HG02981 (cell line): ENCODE data around the gene APOBEC3B.
A peak's percentile ranks its signal among the peaks of the same experiment; 100 is the strongest.
"Not testable (repeated sequence)": the region's sequence is repeated elsewhere in the genome, so short reads cannot be mapped to it uniquely, and the experiment has no call there.

ENCODE experiments used
- ATAC-seq: cut with Tn5 transposase; IDR thresholded peaks from one replicate; pipeline ENCODE4 v1.9.1; 2021; ENCODE audit warnings: mild to moderate bottlenecking, moderate library complexity; ENCODE audit not compliant: unreplicated experiment

APOBEC3B gene

GRCh38 chr22:38981992-38982927 lies at the start of gene APOBEC3B:
Gene APOBEC3B (plus strand): TSS chr22:38982347. CDS start chr22:38982454, 107 bp downstream.
- ATAC-seq, result no peak

- no peak for ATAC-seq
These were observed 47.1 kb upstream of the APOBEC3B start for GRCh38 chr22:38935023-38935422.

GRCh38 chr22:38935616-38936015 lies 46.5 kb upstream of the APOBEC3B start:
- no peak for ATAC-seq

- no peak for ATAC-seq
These were observed 45.6 kb upstream of the APOBEC3B start for GRCh38 chr22:38936562-38936961.

GRCh38 chr22:38937036-38937435 lies 45.1 kb upstream of the APOBEC3B start:
- ATAC-seq, result no peak

GRCh38 chr22:38937541-38937940 lies 44.6 kb upstream of the APOBEC3B start:
- no peak for ATAC-seq

- ATAC-seq, result no peak
These were observed 43.9 kb upstream of the APOBEC3B start for GRCh38 chr22:38938221-38938620.

- ATAC-seq, result no peak
These were observed 43.2 kb upstream of the APOBEC3B start for GRCh38 chr22:38938925-38939324.

GRCh38 chr22:38940811-38941384 lies 41.2 kb upstream of the APOBEC3B start:
- no peak for ATAC-seq

- ATAC-seq, result peak; percentile 71
These were observed 40.6 kb upstream of the APOBEC3B start for GRCh38 chr22:38941488-38941987.

- no peak for ATAC-seq
These were observed 39.4 kb upstream of the APOBEC3B start for GRCh38 chr22:38942702-38943101.

GRCh38 chr22:38943201-38943600 lies 38.9 kb upstream of the APOBEC3B start:
- ATAC-seq, result no peak

- no peak for ATAC-seq
These were observed 38.3 kb upstream of the APOBEC3B start for GRCh38 chr22:38943882-38944281.

- ATAC-seq, result no peak
These were observed 37.5 kb upstream of the APOBEC3B start for GRCh38 chr22:38944653-38945052.

GRCh38 chr22:38945706-38946338 lies 36.3 kb upstream of the APOBEC3B start:
- not testable (repeated sequence) for ATAC-seq

- no peak for ATAC-seq
These were observed 35.4 kb upstream of the APOBEC3B start for GRCh38 chr22:38946771-38947170.

GRCh38 chr22:38947321-38948140 lies 34.6 kb upstream of the APOBEC3B start:
- ATAC-seq, result no peak

GRCh38 chr22:38948181-38948940 lies 33.8 kb upstream of the APOBEC3B start:
- ATAC-seq, result no peak

GRCh38 chr22:38949889-38950405 lies 32.2 kb upstream of the APOBEC3B start:
- ATAC-seq, result no peak
